AG09319 (cell line): ENCODE results near the gene DISC1.

Experiments
- DNase-seq: peaks from one replicate; pipeline ENCODE4 v3.0.0-alpha.2; 2010; ENCODE audit warnings: low read depth; ENCODE audit errors: extremely low read depth
- TF ChIP-seq, protein P1 (sequence below): IDR thresholded peaks from 2 replicates; pipeline ENCODE4 v1.5.1; 2011; ENCODE audit warnings: low read depth, mild to moderate bottlenecking, inconsistent platforms, low read length, moderate library complexity

Gene DISC1

DNA sequence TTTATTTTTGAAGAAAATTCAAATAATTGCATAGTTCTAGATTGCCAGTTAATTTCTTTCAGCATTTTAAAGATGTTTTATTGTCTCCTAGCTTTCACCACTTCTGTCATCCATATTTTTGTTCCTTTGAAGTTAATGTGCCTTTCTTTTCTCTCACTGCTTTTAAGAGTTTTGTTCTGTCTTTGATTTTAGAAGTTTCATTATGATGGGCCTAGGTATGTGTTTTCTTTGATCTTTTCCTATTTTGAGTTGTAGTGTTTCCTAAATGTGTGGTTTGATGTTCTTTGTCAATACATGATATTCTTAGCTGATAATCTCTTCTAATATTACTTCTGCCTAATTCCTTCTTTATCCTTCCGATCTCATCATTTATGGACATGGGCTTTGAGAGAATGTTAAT is 378.7 kb downstream of the DISC1 start:
- no peak for DNase-seq
- TF ChIP-seq, protein P1, sequence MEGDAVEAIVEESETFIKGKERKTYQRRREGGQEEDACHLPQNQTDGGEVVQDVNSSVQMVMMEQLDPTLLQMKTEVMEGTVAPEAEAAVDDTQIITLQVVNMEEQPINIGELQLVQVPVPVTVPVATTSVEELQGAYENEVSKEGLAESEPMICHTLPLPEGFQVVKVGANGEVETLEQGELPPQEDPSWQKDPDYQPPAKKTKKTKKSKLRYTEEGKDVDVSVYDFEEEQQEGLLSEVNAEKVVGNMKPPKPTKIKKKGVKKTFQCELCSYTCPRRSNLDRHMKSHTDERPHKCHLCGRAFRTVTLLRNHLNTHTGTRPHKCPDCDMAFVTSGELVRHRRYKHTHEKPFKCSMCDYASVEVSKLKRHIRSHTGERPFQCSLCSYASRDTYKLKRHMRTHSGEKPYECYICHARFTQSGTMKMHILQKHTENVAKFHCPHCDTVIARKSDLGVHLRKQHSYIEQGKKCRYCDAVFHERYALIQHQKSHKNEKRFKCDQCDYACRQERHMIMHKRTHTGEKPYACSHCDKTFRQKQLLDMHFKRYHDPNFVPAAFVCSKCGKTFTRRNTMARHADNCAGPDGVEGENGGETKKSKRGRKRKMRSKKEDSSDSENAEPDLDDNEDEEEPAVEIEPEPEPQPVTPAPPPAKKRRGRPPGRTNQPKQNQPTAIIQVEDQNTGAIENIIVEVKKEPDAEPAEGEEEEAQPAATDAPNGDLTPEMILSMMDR = no peak

DNA sequence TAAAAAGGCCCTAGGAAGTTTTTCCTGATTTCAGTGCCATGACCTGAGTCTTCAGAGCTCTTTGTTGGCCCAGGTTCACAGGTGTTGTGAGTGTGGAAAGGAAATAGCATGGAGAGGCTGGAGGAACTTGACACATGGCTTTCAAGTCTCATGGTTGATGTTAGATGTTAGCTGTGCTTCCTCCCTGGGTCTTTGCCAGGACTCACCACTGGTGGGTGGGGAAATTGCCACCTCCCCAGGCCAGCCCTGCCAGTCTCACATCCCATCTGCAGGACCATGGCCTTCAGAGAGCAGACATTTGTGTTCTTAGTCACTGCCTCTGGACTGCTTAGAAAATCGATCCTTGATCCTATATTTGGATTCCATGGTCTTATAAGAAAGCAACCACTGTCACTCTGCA is 383.2 kb downstream of the DISC1 start:
- TF ChIP-seq, protein P1 = no peak
- no peak for DNase-seq

DNA sequence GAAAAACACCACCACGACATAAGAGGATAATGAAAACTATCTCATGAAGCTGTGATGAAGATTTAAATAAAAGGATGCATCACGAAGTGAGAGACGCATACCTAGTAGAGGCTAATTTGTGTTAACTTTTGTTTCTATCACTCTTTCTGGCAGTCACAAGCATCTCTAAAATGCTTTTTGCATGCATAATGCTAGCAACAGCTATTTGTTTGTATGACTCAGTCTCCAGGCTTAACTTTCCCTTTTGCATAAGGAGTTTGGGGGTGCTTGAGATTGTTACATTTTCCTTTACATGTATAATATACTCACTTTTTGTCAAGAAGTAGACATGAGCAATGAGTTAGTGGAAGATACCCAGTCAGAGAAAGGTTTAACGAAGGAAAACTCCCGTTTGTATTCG is 385.4 kb downstream of the DISC1 start:
- DNase-seq = no peak
- TF ChIP-seq, protein P1 = no peak

DNA sequence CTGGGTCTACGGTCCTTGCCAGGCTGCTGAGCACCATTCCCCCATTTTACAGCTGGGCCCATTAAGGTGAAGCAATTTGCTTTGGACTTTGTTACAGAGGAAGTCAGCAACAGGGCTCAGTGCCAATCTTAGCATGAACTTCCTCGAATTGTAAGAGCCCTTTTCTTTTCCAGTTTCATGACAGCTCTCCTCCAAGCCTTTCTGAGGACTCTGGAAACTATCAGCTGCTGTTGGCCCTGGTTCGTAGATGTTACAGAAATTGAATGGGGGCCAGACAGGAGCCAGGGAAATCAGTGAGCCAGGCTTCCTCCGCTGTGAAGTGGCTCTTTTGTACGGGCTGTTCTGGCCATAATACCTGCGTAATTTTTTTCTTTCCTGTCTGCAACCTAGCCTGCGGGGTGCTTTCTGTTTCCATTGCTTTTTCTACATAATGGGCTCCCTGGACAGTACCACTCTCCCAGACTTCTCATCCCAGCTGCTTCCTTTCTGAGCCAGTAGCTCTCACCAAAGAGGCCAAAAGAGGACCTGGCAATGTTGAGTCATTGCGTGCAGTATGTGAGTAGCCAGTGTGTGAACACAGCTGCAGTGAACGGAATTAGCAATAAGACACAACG is 386.3 kb downstream of the DISC1 start:
- DNase-seq = no peak
- TF ChIP-seq, protein P1 = no peak

DNA sequence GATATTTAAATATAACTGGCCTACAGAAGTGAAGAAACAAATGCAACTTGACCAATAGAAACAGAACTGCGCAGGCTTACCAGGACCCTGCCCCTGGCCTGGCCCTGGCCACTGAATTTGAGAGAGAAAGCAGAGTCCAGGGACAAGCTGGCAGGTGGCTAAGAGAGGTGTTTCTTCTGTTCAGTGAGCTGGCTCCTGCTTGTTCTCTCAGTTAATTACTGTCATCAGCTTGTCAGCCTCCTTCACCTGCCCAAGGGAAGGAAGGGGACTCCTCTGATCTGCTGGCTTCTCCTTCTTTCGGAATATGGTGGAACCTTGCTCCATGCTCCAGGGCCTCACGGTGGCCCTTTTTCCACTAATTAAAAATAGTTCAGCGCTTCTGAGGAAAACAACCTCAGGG is 388.4 kb downstream of the DISC1 start:
- DNase-seq = no peak
- TF ChIP-seq, protein P1 = no peak

DNA sequence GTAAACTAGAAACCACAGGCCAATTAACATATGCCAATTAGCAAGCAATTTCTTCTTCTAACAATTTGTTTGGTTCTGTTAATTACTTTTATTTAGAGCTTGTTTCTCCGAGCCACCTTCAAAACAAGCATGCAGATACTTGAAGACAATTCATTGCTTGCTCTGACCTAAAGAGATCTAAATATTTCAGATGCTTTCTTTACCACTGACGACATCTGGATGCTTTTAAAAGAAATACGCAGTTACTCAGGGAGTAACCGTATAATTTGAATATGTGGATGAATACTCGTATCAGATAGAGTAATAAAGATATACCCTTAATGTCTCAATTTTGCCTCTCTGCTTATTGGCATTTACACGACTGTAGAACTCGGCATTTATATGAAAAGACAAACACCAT is 390.0 kb downstream of the DISC1 start:
- DNase-seq = no peak
- TF ChIP-seq, protein P1 = no peak

DNA sequence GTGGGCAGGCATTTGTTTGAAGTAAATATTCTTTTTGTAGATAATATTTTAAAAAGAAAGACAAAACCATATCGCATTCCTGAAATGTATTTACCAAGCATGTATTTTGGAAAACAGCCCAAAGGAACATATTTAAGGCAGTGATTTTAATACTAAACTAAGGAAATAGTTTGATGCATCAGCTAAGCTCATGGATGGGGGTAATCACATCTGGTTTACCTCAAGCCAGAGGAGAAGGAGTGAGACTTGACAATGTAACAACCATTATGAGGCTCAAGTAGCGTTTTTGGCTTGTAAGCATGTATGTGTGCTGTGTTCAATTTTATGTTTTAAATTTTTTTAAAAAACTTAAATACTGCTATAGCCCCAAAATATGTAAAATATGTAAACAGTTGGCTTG is 390.5 kb downstream of the DISC1 start:
- DNase-seq = no peak
- TF ChIP-seq, protein P1 = no peak
